CD8-positive, alpha-beta memory T cell (primary cell): ENCODE measurements around the gene EPB41L5. TPM values are rescaled to one million over a fixed set of nuclear protein-coding genes. Genes with fewer than 3 reads are reported as not detected.
A peak's percentile ranks its signal among the peaks of the same experiment; 100 is the strongest.
"Not testable (repeated sequence)": the region's sequence is repeated elsewhere in the genome, so short reads cannot be mapped to it uniquely, and the experiment has no call there.

Source experiments
- CTCF ChIA-PET: fragments of 350-600 bp; sonication (Branson Sonifier 250); formaldehyde crosslinking; loops from one replicate; lab custom pipeline; 2021; ENCODE audit warnings: antibody characterized with exemption; lab: Charles Lee
- POLR2A ChIA-PET: fragments of 350-600 bp; sonication (Branson Sonifier 250); formaldehyde crosslinking; loops from one replicate; lab custom pipeline; 2021; ENCODE audit warnings: antibody characterized with exemption; lab: Charles Lee
- DNase-seq, 5 donors: peaks; one replicate each; pipeline versions ENCODE4 v3.0.0 to v3.0.0-alpha.2; 2020 to 2022; ENCODE audit warnings: mixed read lengths in 1 of 5
- H3K27ac ChIP-seq: one replicate; pipeline ENCODE4 v1.7.0; 2013; ENCODE audit warnings: low read depth, mild to moderate bottlenecking, low read length, moderate library complexity
- H3K27me3 ChIP-seq: 2 replicates; pipeline ENCODE4 v1.7.0; 2013; ENCODE audit warnings: low read length, mild to moderate bottlenecking; ENCODE audit not compliant: insufficient read depth, poor library complexity, severe bottlenecking
- H3K36me3 ChIP-seq: 2 replicates; pipeline ENCODE4 v1.7.0; 2013; ENCODE audit warnings: mild to moderate bottlenecking, low read length, moderate library complexity; ENCODE audit not compliant: insufficient read depth
- H3K4me1 ChIP-seq: 2 replicates; pipeline ENCODE4 v1.7.0; 2013; ENCODE audit warnings: mild to moderate bottlenecking, low read length, moderate library complexity; ENCODE audit not compliant: insufficient read depth
- H3K4me3 ChIP-seq: 2 replicates; pipeline ENCODE4 v1.7.0; 2013; ENCODE audit warnings: mild to moderate bottlenecking, low read length
- H3K9me3 ChIP-seq: 2 replicates; pipeline ENCODE4 v1.7.0; 2013; ENCODE audit warnings: mild to moderate bottlenecking, low read length
- H3K27ac Mint-ChIP-seq, 8 donors: one replicate each; pipeline ENCODE4 v1.8.0; 2020 to 2021; ENCODE audit warnings: mixed read lengths in 8 of 8, mild to moderate bottlenecking in 6 of 8, inconsistent platforms in 3 of 8, moderate library complexity in 3 of 8
- H3K27me3 Mint-ChIP-seq, 2 donors: one replicate each; pipeline ENCODE4 v1.8.0; 2020 to 2021; ENCODE audit warnings: mixed read lengths in 2 of 2, mild to moderate bottlenecking in 1 of 2, moderate library complexity in 1 of 2
- H3K36me3 Mint-ChIP-seq, 3 donors: one replicate each; pipeline ENCODE4 v1.8.0; 2020 to 2021; ENCODE audit warnings: mixed read lengths in 3 of 3, inconsistent platforms in 1 of 3, mild to moderate bottlenecking in 1 of 3
- H3K4me1 Mint-ChIP-seq, 3 donors: one replicate each; pipeline ENCODE4 v1.8.0; 2020 to 2021; ENCODE audit warnings: mixed read lengths in 3 of 3, inconsistent platforms in 1 of 3, mild to moderate bottlenecking in 1 of 3
- H3K4me3 Mint-ChIP-seq, 7 donors: one replicate each; pipeline ENCODE4 v1.8.0; 2020 to 2021; ENCODE audit warnings: mixed read lengths in 7 of 7, mild to moderate bottlenecking in 6 of 7, moderate library complexity in 4 of 7, inconsistent platforms in 2 of 7
- H3K9me3 Mint-ChIP-seq, 5 donors: one replicate each; pipeline ENCODE4 v1.8.0; 2020 to 2022; ENCODE audit warnings: mixed read lengths in 5 of 5, mild to moderate bottlenecking in 3 of 5, moderate library complexity in 2 of 5, inconsistent platforms in 1 of 5
- polyA plus RNA-seq: library from polyadenylated mRNA; unstranded; fragments of 300-500 nt; fragmentation: Illumina TruSeq; gene quantifications from one replicate; pipeline ENCODE4 v1.2.3, GENCODE V29; 2021
- total RNA-seq, 2 experiments: library from RNA; stranded (reverse); gene quantifications; one replicate each; pipeline ENCODE4 v1.2.3, GENCODE V29; 2021

The EPB41L5 gene
- total and polyA plus RNA-seq, 3 experiments from 2014 or later = 3.3 to 4.0 (median 3.8) TPM

DNA sequence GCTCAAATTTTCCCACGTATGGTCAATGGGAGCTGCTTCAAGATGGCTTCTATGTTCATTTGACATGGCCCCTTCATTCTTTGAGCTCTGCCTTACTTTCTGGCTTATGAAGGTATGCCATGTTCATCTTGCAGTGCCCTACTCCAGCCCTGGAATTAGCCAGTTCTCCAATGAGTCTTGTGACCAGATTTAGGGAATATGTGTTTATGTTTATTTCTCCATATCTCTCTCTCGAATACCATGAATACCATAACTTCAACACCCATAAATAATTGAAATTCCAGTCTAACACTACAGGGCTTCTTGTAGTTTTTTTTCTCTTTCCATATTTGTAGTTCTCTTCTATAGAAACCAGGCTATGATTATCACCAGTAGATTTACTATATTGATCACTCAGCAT is 39.7 kb downstream of the EPB41L5 start:
- Mint-ChIP-seq H3K27me3 (no peaks in the 10 kb centered on the region), H3K36me3 (peaks cover 10 to 56% (median 33%) of the 10 kb centered on the region in 3 donors), H3K9me3 (peaks cover 8 to 26% (median 16%) of the 10 kb centered on the region in 5 donors), H3K4me3 (no peak overlapping the region), H3K4me1 (peaks cover 0 to 5% (median 1%) of the 10 kb centered on the region in 3 donors), H3K27ac (no peak overlapping the region)
- no peaks in the 10 kb centered on the region for H3K4me1 ChIP-seq
- no peak for DNase-seq
- POLR2A ChIA-PET = no interaction called here
- H3K9me3 ChIP-seq = no peaks in the 10 kb centered on the region
- H3K36me3 ChIP-seq = no peaks in the 10 kb centered on the region
- H3K27me3 ChIP-seq = no peaks in the 10 kb centered on the region
- H3K4me3 ChIP-seq = no peak overlapping the region
- H3K27ac ChIP-seq = no peak overlapping the region
- CTCF ChIA-PET = no interaction called here

DNA sequence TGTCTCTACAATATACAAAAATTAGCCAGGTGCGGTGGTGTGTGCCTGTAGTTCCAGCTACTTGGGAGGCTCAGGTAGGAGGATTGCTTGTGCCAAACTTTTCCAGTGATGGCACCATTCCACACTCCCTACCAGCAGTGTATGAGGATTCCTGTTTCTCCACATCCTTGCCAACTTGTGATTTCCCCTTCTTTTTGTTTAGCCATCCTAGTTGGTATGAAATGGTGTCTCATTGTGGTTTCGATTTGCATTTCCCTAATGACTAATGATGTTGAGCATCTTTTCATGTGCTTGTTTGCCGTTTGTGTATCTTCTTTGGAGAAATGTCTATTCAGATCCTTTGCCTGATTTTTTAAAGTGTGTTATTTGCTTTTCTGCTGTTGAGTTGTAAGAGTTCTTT is 41.0 kb downstream of the EPB41L5 start:
- Mint-ChIP-seq H3K27ac (no peak overlapping the region), H3K4me1 (peaks cover 0 to under 1% (median 0%) of the 10 kb centered on the region in 3 donors), H3K27me3 (no peaks in the 10 kb centered on the region), H3K9me3 (peaks cover 4 to 16% (median 14%) of the 10 kb centered on the region in 5 donors), H3K4me3 (no peak overlapping the region), H3K36me3 (peaks cover 11 to 43% (median 25%) of the 10 kb centered on the region in 3 donors)
- Histone ChIP-seq H3K27me3 (no peaks in the 10 kb centered on the region), H3K9me3 (no peaks in the 10 kb centered on the region), H3K4me1 (no peaks in the 10 kb centered on the region), H3K36me3 (no peaks in the 10 kb centered on the region), H3K27ac (no peak overlapping the region), H3K4me3 (no peak overlapping the region)
- POLR2A ChIA-PET = no interaction called here
- CTCF ChIA-PET = no interaction called here
- DNase-seq = no peak

DNA sequence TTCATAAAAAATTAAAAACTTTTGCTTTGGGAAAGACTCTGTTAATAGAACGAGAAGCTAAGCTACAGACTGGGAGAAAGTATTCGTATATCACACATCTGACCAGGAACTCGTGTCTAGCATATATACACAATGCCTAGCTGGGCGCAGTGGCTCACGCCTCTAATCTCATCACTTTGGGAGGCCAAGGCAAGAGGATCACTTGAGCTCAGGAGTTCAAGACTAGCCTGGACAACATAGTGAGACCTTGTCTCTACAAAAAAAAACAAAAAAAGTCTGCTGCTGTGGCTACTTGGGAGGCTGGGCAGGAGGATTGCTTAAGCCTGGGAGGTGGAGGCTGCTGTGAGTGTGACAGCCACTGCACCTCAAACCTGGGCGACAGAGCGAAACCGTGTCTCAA is 46.6 kb downstream of the EPB41L5 start:
- POLR2A ChIA-PET = no interaction called here
- H3K27ac Mint-ChIP-seq = peak overlapping the region in 1 of 8 donors; percentile 51
- no peak overlapping the region for H3K4me3 Mint-ChIP-seq
- no peak for DNase-seq
- H3K9me3 Mint-ChIP-seq = no peaks in the 10 kb centered on the region
- CTCF ChIA-PET = no interaction called here
- no peaks in the 10 kb centered on the region for H3K27me3 ChIP-seq
- no peaks in the 10 kb centered on the region for H3K27me3 Mint-ChIP-seq
- H3K27ac ChIP-seq = no peak overlapping the region
- peaks cover 1 to 5% (median 4%) of the 10 kb centered on the region in 3 donors for H3K36me3 Mint-ChIP-seq
- H3K4me1 ChIP-seq = no peaks in the 10 kb centered on the region
- no peak overlapping the region for H3K4me3 ChIP-seq
- no peaks in the 10 kb centered on the region for H3K36me3 ChIP-seq
- H3K9me3 ChIP-seq = no peaks in the 10 kb centered on the region
- peaks cover 1 to 4% (median 3%) of the 10 kb centered on the region in 3 donors for H3K4me1 Mint-ChIP-seq

DNA sequence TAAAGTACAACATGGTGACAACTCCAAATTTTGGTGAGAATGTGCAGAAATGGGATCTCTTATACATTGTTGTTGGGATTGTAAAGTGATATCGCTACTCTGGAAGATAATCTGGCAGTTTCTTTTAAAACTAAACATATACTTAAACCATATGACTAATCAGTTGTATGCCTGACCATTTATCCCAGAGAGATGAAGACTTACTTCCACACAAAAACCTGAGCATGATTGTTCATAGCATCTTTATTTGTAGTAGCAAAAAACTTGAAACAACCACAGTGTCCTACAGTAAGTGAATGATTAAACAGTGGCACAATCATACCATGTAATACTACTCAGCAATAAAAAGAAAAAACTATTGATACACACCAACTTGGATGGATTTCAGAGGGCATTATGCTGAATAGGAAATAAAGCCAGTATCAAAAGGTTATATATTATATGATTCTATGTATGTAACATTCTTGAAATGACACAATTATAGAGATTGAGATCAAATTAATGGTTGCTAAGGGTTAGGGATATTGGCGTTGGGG is 47.3 kb downstream of the EPB41L5 start:
- H3K27me3 Mint-ChIP-seq = no peaks in the 10 kb centered on the region
- H3K9me3 Mint-ChIP-seq = no peaks in the 10 kb centered on the region
- CTCF ChIA-PET = no interaction called here

DNA sequence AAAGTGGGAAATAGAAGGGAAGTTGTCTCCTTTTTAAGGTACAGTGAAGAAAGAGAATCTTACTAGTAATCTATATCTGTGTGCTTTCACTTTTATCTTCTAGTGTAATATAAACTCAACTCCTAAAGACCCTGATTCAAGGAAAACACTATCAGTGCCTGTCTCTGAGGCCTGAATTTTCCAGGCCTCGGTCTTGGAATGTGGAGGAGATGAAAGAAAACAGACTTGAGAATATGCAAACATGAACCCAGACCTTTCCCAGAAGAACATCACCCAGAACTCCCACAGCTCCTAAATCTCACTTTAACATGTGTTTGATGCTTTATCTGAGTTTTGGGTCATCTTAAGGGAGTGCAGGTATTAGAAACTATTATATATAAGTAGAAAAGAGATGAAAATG is 51.8 kb downstream of the EPB41L5 start:
- Mint-ChIP-seq H3K27me3 (no peaks in the 10 kb centered on the region), H3K4me3 (no peak overlapping the region), H3K36me3 (peaks cover 0 to 13% (median 5%) of the 10 kb centered on the region in 3 donors), H3K27ac (no peak overlapping the region), H3K9me3 (no peaks in the 10 kb centered on the region), H3K4me1 (peaks cover 4 to 6% (median 4%) of the 10 kb centered on the region in 3 donors)
- POLR2A ChIA-PET = no interaction called here
- Histone ChIP-seq H3K36me3 (no peaks in the 10 kb centered on the region), H3K4me1 (no peaks in the 10 kb centered on the region), H3K27ac (no peak overlapping the region), H3K9me3 (no peaks in the 10 kb centered on the region), H3K4me3 (no peak overlapping the region), H3K27me3 (no peaks in the 10 kb centered on the region)
- no peak for DNase-seq
- CTCF ChIA-PET = no interaction called here

More for the DNA sequence above, 47.3 kb downstream of the EPB41L5 start:
- no peak overlapping the region for H3K4me3 ChIP-seq
- Mint-ChIP-seq H3K27ac (no peak overlapping the region), H3K4me1 (peaks cover 4 to 6% (median 4%) of the 10 kb centered on the region in 3 donors), H3K36me3 (peaks cover 1 to 5% (median 4%) of the 10 kb centered on the region in 3 donors), H3K4me3 (no peak overlapping the region)
- POLR2A ChIA-PET = no interaction called here
- H3K4me1 ChIP-seq = no peaks in the 10 kb centered on the region
- H3K27me3 ChIP-seq = no peaks in the 10 kb centered on the region
- H3K27ac ChIP-seq = no peak overlapping the region
- no peak for DNase-seq
- H3K36me3 ChIP-seq = no peaks in the 10 kb centered on the region
- no peaks in the 10 kb centered on the region for H3K9me3 ChIP-seq

DNA sequence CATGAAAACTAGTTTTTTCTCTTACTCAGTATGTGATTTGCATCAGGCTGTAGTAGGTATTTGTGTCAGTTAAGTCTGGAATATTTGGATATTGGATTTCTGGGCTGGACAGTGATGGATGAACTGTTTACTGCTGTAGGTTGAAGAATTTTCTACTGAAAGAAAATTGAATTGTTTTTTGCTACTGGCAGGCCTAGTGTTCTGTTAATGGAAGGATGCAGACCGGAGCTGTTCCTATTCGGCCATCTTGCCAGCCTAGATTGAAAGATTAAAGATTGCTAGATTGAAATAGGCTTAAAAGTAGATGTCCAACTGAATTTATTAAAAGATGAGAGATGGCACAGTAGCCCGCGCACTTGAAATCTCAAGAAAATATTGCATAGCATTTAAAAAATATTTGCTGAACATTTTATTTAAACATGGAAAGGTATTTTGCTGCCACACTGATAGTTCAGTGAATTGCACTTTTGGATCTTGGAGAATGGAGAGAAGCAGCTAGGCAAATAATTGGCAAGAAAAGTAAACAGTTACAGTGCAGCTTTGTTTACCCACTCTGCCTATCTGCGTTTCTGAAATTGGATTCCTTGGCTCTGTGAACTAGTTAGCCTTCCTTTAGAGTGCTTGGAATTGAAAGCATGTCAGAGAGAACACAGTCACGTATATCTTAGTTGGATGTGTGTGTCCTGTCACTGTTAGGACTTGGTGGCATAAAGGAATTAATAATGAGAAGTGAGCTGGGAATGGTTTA is 54.1 kb downstream of the EPB41L5 start:
- no peaks in the 10 kb centered on the region for H3K4me1 ChIP-seq
- H3K36me3 Mint-ChIP-seq = peaks cover 0 to 13% (median 5%) of the 10 kb centered on the region in 3 donors
- H3K27me3 Mint-ChIP-seq = no peaks in the 10 kb centered on the region
- no peak overlapping the region for H3K27ac ChIP-seq
- no peaks in the 10 kb centered on the region for H3K9me3 ChIP-seq
- DNase-seq = no peak
- H3K27me3 ChIP-seq = no peaks in the 10 kb centered on the region
- no peaks in the 10 kb centered on the region for H3K36me3 ChIP-seq
- ChIA-PET POLR2A (no interaction called here), CTCF (no interaction called here)
- H3K9me3 Mint-ChIP-seq = no peaks in the 10 kb centered on the region
- H3K27ac Mint-ChIP-seq = no peak overlapping the region
- H3K4me1 Mint-ChIP-seq = peaks cover 4 to 6% (median 4%) of the 10 kb centered on the region in 3 donors
- no peak overlapping the region for H3K4me3 ChIP-seq
- no peak overlapping the region for H3K4me3 Mint-ChIP-seq

DNA sequence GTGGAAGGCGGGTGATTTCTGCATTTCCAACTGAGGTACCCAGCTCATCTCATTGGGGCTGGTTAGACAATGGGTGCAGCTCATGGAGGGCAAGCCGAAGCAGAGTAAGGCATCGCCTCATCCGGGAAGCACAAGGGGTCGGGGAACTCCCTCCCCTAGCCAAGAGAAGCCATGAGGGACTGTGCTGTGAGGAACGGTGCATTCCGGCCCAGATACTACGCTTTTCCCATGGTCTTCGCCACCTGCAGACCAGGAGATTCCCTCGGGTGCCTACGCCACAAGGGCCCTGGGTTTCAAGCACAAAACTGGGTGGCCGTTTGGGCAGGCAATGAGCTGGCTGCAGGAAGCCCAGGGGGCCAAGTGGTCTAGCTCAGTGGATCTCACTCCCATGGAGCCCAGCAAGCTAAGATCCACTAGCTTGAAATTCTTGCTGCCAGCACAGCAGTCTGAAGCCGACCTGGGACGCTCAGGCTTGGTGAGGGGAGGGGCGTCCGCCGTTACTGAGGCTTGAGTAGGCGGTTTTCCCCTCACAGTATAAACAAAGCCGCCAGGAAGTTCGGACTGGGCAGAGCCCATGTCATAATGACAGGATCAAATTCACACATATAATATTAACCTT is 55.3 kb downstream of the EPB41L5 start:
- CTCF ChIA-PET, H3K36me3 ChIP-seq, H3K9me3 ChIP-seq, H3K4me3 Mint-ChIP-seq, H3K4me1 Mint-ChIP-seq, H3K27me3 ChIP-seq, H3K27ac ChIP-seq, H3K27ac Mint-ChIP-seq, H3K27me3 Mint-ChIP-seq, DNase-seq, H3K4me3 ChIP-seq, H3K4me1 ChIP-seq, POLR2A ChIA-PET, H3K9me3 Mint-ChIP-seq: not testable (repeated sequence)
- H3K36me3 Mint-ChIP-seq = peaks cover 0 to 13% (median 5%) of the 10 kb centered on the region in 3 donors

DNA sequence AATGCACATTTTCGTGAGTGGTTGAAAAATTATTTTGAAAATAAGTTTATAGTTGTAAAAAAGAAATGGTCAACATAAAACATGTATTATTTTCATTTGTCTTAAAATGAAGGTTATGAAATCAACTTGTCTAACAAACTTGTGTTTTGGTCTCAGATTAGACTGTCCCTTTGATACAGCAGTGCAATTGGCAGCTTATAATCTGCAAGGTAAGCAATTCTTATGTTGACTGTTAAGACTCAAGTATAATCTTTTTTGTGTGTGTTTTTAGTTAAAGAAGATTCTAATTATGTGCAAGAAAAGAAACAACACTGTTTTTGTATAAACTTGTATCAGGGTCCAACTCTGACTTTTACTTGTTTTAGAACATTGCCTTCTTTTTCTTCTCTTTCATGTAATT is 62.7 kb downstream of the EPB41L5 start:
- no peak overlapping the region for H3K27ac Mint-ChIP-seq
- DNase-seq = no peak
- ChIA-PET CTCF (no interaction called here), POLR2A (no interaction called here)
- H3K9me3 ChIP-seq = no peaks in the 10 kb centered on the region
- H3K27me3 ChIP-seq = no peaks in the 10 kb centered on the region
- H3K36me3 Mint-ChIP-seq = peaks cover 0 to 17% (median 5%) of the 10 kb centered on the region in 3 donors
- H3K4me3 ChIP-seq = no peak overlapping the region
- no peaks in the 10 kb centered on the region for H3K4me1 ChIP-seq
- H3K27ac ChIP-seq = no peak overlapping the region
- no peaks in the 10 kb centered on the region for H3K9me3 Mint-ChIP-seq
- H3K4me3 Mint-ChIP-seq = no peak overlapping the region
- H3K36me3 ChIP-seq = no peaks in the 10 kb centered on the region
- H3K4me1 Mint-ChIP-seq = no peaks in the 10 kb centered on the region
- no peaks in the 10 kb centered on the region for H3K27me3 Mint-ChIP-seq
